Neural cell (in vitro differentiated cells): Measurements from ENCODE around the gene MAP3K14.

ENCODE experiments used
- EP300 ChIP-seq: fragments of 450-650 bp; conservative IDR thresholded peaks from 2 replicates; pipeline ENCODE4 v1.6.1; 2014; ENCODE audit warnings: antibody characterized with exemption, mild to moderate bottlenecking, moderate library complexity; ENCODE audit not compliant: poor library complexity, severe bottlenecking
- EZH2 ChIP-seq: fragments of 200-600, 300-800 bp; shearing (Covaris generic), sonication (generic); IDR thresholded peaks from 2 replicates; pipeline ENCODE4 v1.6.1; 2014; ENCODE audit warnings: antibody characterized with exemption, low read length, borderline replicate concordance, mild to moderate bottlenecking; ENCODE audit not compliant: insufficient read depth, poor library complexity, severe bottlenecking
- POLR2AphosphoS5 ChIP-seq: IDR thresholded peaks from 2 replicates; pipeline ENCODE4 v1.6.1; 2012
- RAD21 ChIP-seq: fragments of 450-650 bp; conservative IDR thresholded peaks from 2 replicates; pipeline ENCODE4 v1.6.1; 2014; ENCODE audit warnings: antibody characterized with exemption, mild to moderate bottlenecking, moderate library complexity
- SMC3 ChIP-seq: fragments of 450-650 bp; conservative IDR thresholded peaks from 2 replicates; pipeline ENCODE4 v1.6.1; 2014; ENCODE audit warnings: antibody characterized with exemption, mild to moderate bottlenecking, moderate library complexity; ENCODE audit not compliant: poor library complexity
- TAF1 ChIP-seq: IDR thresholded peaks from 2 replicates; pipeline ENCODE4 v1.6.1; 2012; ENCODE audit warnings: low read depth
- TF ChIP-seq, protein P1 (sequence below): fragments of 450-650 bp; IDR thresholded peaks from 2 replicates; pipeline ENCODE4 v1.5.1; 2014; ENCODE audit warnings: antibody characterized with exemption, mild to moderate bottlenecking, moderate library complexity; ENCODE audit not compliant: poor library complexity, severe bottlenecking
- TF ChIP-seq, protein P2 (sequence below): IDR thresholded peaks from 2 replicates; pipeline ENCODE4 v1.6.1; 2012; ENCODE audit warnings: borderline replicate concordance

DNA sequence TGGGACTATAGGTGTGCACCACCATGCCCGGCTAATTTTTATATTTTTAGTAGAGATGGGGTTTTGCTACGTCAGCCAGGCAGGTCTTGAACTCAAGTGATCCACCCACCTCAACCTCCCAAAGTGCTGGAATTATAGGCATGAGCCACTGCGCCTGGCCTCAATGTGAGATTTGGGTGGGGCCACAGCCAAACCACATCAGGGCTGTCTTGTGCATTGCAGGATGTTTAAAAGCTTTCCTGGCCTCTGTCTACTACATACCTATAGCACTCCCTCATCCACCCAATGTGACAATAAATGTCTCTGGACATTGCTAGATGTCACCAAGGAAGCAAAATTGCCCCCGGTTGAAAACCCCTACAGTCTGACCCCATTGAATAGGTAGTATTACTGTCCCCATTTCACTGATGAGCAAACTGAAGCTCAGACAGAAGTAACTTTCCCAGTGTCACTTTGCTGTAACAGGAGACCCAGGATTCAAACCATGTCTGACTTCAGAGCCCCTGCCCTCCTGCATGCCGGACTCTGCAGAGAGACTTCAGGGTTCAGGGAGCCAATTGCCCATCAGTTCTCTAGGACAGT is 3.6 kb upstream of the MAP3K14 start:
- TF ChIP-seq TAF1 = no peak
- TF ChIP-seq, protein P1, sequence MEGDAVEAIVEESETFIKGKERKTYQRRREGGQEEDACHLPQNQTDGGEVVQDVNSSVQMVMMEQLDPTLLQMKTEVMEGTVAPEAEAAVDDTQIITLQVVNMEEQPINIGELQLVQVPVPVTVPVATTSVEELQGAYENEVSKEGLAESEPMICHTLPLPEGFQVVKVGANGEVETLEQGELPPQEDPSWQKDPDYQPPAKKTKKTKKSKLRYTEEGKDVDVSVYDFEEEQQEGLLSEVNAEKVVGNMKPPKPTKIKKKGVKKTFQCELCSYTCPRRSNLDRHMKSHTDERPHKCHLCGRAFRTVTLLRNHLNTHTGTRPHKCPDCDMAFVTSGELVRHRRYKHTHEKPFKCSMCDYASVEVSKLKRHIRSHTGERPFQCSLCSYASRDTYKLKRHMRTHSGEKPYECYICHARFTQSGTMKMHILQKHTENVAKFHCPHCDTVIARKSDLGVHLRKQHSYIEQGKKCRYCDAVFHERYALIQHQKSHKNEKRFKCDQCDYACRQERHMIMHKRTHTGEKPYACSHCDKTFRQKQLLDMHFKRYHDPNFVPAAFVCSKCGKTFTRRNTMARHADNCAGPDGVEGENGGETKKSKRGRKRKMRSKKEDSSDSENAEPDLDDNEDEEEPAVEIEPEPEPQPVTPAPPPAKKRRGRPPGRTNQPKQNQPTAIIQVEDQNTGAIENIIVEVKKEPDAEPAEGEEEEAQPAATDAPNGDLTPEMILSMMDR = no peak
- no peak for TF ChIP-seq POLR2AphosphoS5
- TF ChIP-seq EP300 = no peak
- TF ChIP-seq RAD21 = no peak
- TF ChIP-seq SMC3 = no peak
- TF ChIP-seq, protein P2, sequence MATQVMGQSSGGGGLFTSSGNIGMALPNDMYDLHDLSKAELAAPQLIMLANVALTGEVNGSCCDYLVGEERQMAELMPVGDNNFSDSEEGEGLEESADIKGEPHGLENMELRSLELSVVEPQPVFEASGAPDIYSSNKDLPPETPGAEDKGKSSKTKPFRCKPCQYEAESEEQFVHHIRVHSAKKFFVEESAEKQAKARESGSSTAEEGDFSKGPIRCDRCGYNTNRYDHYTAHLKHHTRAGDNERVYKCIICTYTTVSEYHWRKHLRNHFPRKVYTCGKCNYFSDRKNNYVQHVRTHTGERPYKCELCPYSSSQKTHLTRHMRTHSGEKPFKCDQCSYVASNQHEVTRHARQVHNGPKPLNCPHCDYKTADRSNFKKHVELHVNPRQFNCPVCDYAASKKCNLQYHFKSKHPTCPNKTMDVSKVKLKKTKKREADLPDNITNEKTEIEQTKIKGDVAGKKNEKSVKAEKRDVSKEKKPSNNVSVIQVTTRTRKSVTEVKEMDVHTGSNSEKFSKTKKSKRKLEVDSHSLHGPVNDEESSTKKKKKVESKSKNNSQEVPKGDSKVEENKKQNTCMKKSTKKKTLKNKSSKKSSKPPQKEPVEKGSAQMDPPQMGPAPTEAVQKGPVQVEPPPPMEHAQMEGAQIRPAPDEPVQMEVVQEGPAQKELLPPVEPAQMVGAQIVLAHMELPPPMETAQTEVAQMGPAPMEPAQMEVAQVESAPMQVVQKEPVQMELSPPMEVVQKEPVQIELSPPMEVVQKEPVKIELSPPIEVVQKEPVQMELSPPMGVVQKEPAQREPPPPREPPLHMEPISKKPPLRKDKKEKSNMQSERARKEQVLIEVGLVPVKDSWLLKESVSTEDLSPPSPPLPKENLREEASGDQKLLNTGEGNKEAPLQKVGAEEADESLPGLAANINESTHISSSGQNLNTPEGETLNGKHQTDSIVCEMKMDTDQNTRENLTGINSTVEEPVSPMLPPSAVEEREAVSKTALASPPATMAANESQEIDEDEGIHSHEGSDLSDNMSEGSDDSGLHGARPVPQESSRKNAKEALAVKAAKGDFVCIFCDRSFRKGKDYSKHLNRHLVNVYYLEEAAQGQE = no peak
- TF ChIP-seq EZH2 = no peak
